CD8-positive, alpha-beta memory T cell (primary cell): Measurements from ENCODE around the gene CCSER2. TPM values are rescaled to one million over a fixed set of nuclear protein-coding genes. Genes with fewer than 3 reads are reported as not detected.

Experiments used
- CTCF ChIA-PET: fragments of 350-600 bp; sonication (Branson Sonifier 250); formaldehyde crosslinking; loops from one replicate; lab custom pipeline; 2021; ENCODE audit warnings: antibody characterized with exemption; lab: Charles Lee
- POLR2A ChIA-PET: fragments of 350-600 bp; sonication (Branson Sonifier 250); formaldehyde crosslinking; loops from one replicate; lab custom pipeline; 2021; ENCODE audit warnings: antibody characterized with exemption; lab: Charles Lee
- DNase-seq, 5 donors: peaks; one replicate each; pipeline versions ENCODE4 v3.0.0 to v3.0.0-alpha.2; 2020 to 2022; ENCODE audit warnings: mixed read lengths in 1 of 5
- H3K27ac ChIP-seq: one replicate; pipeline ENCODE4 v1.7.0; 2013; ENCODE audit warnings: low read depth, mild to moderate bottlenecking, low read length, moderate library complexity
- H3K27me3 ChIP-seq: 2 replicates; pipeline ENCODE4 v1.7.0; 2013; ENCODE audit warnings: low read length, mild to moderate bottlenecking; ENCODE audit not compliant: insufficient read depth, poor library complexity, severe bottlenecking
- H3K36me3 ChIP-seq: 2 replicates; pipeline ENCODE4 v1.7.0; 2013; ENCODE audit warnings: mild to moderate bottlenecking, low read length, moderate library complexity; ENCODE audit not compliant: insufficient read depth
- H3K4me1 ChIP-seq: 2 replicates; pipeline ENCODE4 v1.7.0; 2013; ENCODE audit warnings: mild to moderate bottlenecking, low read length, moderate library complexity; ENCODE audit not compliant: insufficient read depth
- H3K4me3 ChIP-seq: 2 replicates; pipeline ENCODE4 v1.7.0; 2013; ENCODE audit warnings: mild to moderate bottlenecking, low read length
- H3K9me3 ChIP-seq: 2 replicates; pipeline ENCODE4 v1.7.0; 2013; ENCODE audit warnings: mild to moderate bottlenecking, low read length
- H3K27ac Mint-ChIP-seq, 8 donors: one replicate each; pipeline ENCODE4 v1.8.0; 2020 to 2021; ENCODE audit warnings: mixed read lengths in 8 of 8, mild to moderate bottlenecking in 6 of 8, inconsistent platforms in 3 of 8, moderate library complexity in 3 of 8
- H3K27me3 Mint-ChIP-seq, 2 donors: one replicate each; pipeline ENCODE4 v1.8.0; 2020 to 2021; ENCODE audit warnings: mixed read lengths in 2 of 2, mild to moderate bottlenecking in 1 of 2, moderate library complexity in 1 of 2
- H3K36me3 Mint-ChIP-seq, 3 donors: one replicate each; pipeline ENCODE4 v1.8.0; 2020 to 2021; ENCODE audit warnings: mixed read lengths in 3 of 3, inconsistent platforms in 1 of 3, mild to moderate bottlenecking in 1 of 3
- H3K4me1 Mint-ChIP-seq, 3 donors: one replicate each; pipeline ENCODE4 v1.8.0; 2020 to 2021; ENCODE audit warnings: mixed read lengths in 3 of 3, inconsistent platforms in 1 of 3, mild to moderate bottlenecking in 1 of 3
- H3K4me3 Mint-ChIP-seq, 7 donors: one replicate each; pipeline ENCODE4 v1.8.0; 2020 to 2021; ENCODE audit warnings: mixed read lengths in 7 of 7, mild to moderate bottlenecking in 6 of 7, moderate library complexity in 4 of 7, inconsistent platforms in 2 of 7
- H3K9me3 Mint-ChIP-seq, 5 donors: one replicate each; pipeline ENCODE4 v1.8.0; 2020 to 2022; ENCODE audit warnings: mixed read lengths in 5 of 5, mild to moderate bottlenecking in 3 of 5, moderate library complexity in 2 of 5, inconsistent platforms in 1 of 5
- polyA plus RNA-seq: library from polyadenylated mRNA; unstranded; fragments of 300-500 nt; fragmentation: Illumina TruSeq; gene quantifications from one replicate; pipeline ENCODE4 v1.2.3, GENCODE V29; 2021
- total RNA-seq, 2 experiments: library from RNA; stranded (reverse); gene quantifications; one replicate each; pipeline ENCODE4 v1.2.3, GENCODE V29; 2021

The CCSER2 gene
- total and polyA plus RNA-seq, 3 experiments from 2014 or later = 62.6 to 114 (median 74.5) TPM

DNA sequence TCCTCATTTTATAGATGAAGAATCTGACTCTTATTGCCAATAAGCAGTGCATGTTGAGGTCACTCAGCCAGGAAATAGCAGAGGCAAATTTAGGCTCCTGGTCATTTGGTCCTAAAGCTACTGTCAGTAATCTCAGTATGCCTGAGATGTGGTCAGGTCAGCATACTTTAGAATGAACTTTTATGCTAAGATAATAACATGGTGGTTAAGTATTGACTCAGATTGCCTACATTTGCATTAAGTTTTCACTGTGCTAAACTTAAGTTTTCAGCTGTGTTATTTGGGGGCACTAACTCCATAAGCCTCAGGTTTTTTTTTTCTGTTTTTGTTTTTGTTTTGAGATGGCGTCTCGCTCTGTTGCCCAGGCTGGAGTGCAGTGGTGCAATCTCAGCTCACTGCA lies 35.9 kb upstream of the CCSER2 start:
- H3K4me1 Mint-ChIP-seq = peaks cover 0 to 4% (median 0%) of the 10 kb centered on the region in 3 donors
- no peaks in the 10 kb centered on the region for H3K9me3 Mint-ChIP-seq
- H3K4me1 ChIP-seq = no peaks in the 10 kb centered on the region
- no peaks in the 10 kb centered on the region for H3K36me3 Mint-ChIP-seq
- no peak for DNase-seq
- H3K4me3 Mint-ChIP-seq = no peak overlapping the region
- CTCF ChIA-PET = interaction anchor here (1.0 kb wide), 1 partner anchor 25 kb away, joined by 3 read pairs; no protein-coding TSS in a partner anchor
- no peaks in the 10 kb centered on the region for H3K27me3 ChIP-seq
- peaks cover 3 to 4% of the 10 kb centered on the region in 2 donors for H3K27me3 Mint-ChIP-seq
- H3K9me3 ChIP-seq = no peaks in the 10 kb centered on the region
- H3K36me3 ChIP-seq = no peaks in the 10 kb centered on the region
- H3K4me3 ChIP-seq = no peak overlapping the region
- no peak overlapping the region for H3K27ac Mint-ChIP-seq
- POLR2A ChIA-PET = no interaction called here
- no peak overlapping the region for H3K27ac ChIP-seq

DNA sequence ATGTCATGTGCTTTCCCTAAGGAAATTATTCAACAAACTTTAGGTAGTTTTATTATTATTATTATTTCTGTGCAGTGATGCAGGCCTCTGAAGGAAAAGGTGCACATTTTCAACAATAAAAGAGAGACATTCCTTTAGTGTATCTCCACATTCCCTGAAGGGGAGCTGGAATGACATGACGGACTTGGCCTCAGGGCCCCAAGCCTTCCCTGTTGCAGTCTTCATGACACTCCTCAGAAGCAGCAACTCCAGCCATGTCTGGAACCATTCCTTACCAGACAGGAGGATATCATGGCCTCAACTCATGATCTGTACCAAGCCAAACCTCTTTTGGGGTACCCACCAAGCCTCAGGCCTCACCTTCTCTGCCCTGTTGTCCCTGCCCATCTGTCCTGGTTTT lies 35.2 kb upstream of the CCSER2 start:
- no peaks in the 10 kb centered on the region for H3K4me1 ChIP-seq
- DNase-seq = no peak
- Mint-ChIP-seq H3K4me3 (no peak overlapping the region), H3K4me1 (peaks cover 0 to 4% (median 0%) of the 10 kb centered on the region in 3 donors), H3K27ac (no peak overlapping the region), H3K36me3 (no peaks in the 10 kb centered on the region), H3K9me3 (no peaks in the 10 kb centered on the region), H3K27me3 (peaks cover 1 to 4% of the 10 kb centered on the region in 2 donors)
- H3K27me3 ChIP-seq = no peaks in the 10 kb centered on the region
- CTCF ChIA-PET = no interaction called here
- no peak overlapping the region for H3K27ac ChIP-seq
- no peaks in the 10 kb centered on the region for H3K36me3 ChIP-seq
- no peak overlapping the region for H3K4me3 ChIP-seq
- POLR2A ChIA-PET = no interaction called here
- no peaks in the 10 kb centered on the region for H3K9me3 ChIP-seq

DNA sequence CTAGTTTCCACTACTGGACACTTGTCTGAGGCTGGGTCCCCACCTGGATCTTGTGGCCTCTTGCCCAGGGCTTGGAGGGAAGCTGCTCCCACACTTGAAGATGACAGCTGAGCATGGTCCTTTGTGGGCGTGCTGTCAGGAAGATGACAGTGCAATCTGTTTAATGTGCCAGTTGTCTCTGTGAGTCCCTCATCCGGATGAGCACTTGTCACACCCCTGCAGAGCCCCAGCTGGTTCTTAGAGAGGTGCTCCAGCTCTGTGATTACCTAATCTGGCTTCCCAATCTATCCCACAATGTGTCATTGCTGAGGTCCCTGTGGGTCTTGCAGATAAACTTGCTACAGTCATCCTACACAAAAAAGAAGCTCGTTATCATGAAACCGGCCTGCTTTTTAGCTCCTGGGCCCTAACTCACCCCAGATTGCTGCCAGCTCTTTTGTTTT lies 34.8 kb upstream of the CCSER2 start:
- Mint-ChIP-seq H3K4me1 (peaks cover 0 to 4% (median 0%) of the 10 kb centered on the region in 3 donors), H3K4me3 (no peak overlapping the region), H3K27ac (peak overlapping the region in 1 of 8 donors; percentile 17), H3K9me3 (no peaks in the 10 kb centered on the region), H3K27me3 (peaks cover 5 to 7% of the 10 kb centered on the region in 2 donors), H3K36me3 (no peaks in the 10 kb centered on the region)
- ChIA-PET POLR2A (no interaction called here), CTCF (no interaction called here)
- Histone ChIP-seq H3K27me3 (no peaks in the 10 kb centered on the region), H3K4me3 (no peak overlapping the region), H3K36me3 (no peaks in the 10 kb centered on the region), H3K9me3 (no peaks in the 10 kb centered on the region), H3K27ac (no peak overlapping the region), H3K4me1 (no peaks in the 10 kb centered on the region)
- DNase-seq = no peak

DNA sequence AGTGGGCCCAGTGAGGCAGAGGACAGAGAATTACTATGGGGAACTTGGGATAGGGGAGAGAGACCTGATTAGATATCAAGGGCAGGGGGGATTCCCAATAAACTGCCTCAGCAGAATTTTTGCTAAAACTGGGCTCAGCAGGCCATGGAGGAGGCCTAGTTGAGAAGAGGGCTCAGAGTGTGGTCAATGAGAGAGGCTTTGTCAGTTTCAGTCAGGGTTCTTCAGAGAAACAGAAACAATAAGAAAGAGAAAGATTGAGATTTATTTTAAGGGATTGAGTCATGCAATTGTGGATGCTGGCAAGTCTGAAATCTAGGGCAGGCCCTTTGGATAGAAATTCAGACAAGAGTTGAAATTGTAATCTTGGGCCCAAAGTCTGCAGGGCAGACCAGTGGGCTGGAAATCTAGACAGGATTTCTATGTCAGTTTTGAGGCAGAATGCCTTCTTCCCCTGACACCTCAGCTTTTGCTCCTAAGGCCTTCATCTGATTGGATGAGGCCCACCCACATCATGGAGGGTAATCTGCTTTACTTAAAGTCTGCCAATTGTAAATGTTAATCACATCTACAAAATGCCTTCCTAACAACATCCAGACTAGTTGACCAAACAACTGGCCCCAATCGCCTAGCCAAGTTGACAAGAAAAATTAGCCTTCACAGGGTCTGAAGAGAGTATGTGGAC lies 33.5 kb upstream of the CCSER2 start:
- Histone ChIP-seq H3K27me3 (no peaks in the 10 kb centered on the region), H3K27ac (no peak overlapping the region), H3K4me3 (no peak overlapping the region), H3K9me3 (no peaks in the 10 kb centered on the region), H3K36me3 (no peaks in the 10 kb centered on the region), H3K4me1 (no peaks in the 10 kb centered on the region)
- ChIA-PET CTCF (no interaction called here), POLR2A (no interaction called here)
- Mint-ChIP-seq H3K4me1 (peaks cover 0 to 4% (median 0%) of the 10 kb centered on the region in 3 donors), H3K4me3 (no peak overlapping the region), H3K9me3 (no peaks in the 10 kb centered on the region), H3K27me3 (peaks cover 5 to 7% of the 10 kb centered on the region in 2 donors), H3K36me3 (no peaks in the 10 kb centered on the region), H3K27ac (peak overlapping the region in 1 of 8 donors; percentile 35)
- no peak for DNase-seq

DNA sequence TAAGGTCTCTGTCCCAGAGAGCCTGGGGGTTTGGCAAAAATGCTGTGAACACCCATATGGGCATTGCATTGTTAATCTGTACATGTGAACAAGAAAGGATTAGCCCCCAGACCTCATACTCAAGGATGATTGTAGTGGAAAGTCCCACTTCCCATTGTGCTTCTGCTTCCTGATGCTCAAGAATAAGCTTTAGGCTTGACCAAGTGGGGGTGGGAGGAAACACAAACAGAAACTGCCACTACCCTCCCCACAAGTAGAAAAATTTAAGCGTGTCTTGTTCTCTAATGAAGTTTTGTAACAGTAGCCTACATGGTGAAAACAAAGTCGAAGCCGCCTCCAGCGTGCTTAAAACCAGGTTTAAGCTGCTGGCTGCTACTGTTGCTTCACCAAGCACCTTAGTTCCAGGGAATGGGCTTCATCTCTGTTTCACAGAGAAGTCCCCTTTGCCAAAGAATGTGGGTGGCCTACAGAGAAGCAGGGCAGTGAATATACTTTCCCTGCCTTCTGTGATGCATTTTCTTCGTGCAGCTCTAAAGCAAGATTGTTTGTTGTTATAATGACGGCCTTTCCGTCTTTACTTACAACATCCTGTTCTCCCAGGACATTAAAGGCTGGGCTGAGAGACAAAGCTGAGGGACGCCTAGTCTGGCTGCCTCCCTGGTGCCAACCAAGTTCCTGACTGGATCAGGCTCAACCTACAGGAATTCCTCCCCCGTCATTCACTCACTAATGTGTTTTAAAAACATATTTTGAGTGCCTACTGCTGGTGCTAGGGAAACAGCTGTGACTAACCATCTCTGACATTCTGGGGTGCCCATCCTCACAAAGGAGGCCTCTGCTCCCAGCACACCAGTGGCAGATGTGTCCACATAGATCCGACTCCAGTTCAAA lies 32.1 kb upstream of the CCSER2 start:
- POLR2A ChIA-PET = no interaction called here
- CTCF ChIA-PET = no interaction called here
- Mint-ChIP-seq H3K9me3 (no peaks in the 10 kb centered on the region), H3K36me3 (no peaks in the 10 kb centered on the region), H3K4me1 (peaks cover 0 to 4% (median 0%) of the 10 kb centered on the region in 3 donors), H3K4me3 (no peak overlapping the region), H3K27ac (peak overlapping the region in 1 of 8 donors; percentile 60), H3K27me3 (peaks cover 7 to 9% of the 10 kb centered on the region in 2 donors)
- DNase-seq = no peak
- Histone ChIP-seq H3K4me1 (no peaks in the 10 kb centered on the region), H3K4me3 (no peak overlapping the region), H3K9me3 (no peaks in the 10 kb centered on the region), H3K27ac (no peak overlapping the region), H3K36me3 (no peaks in the 10 kb centered on the region), H3K27me3 (no peaks in the 10 kb centered on the region)

DNA sequence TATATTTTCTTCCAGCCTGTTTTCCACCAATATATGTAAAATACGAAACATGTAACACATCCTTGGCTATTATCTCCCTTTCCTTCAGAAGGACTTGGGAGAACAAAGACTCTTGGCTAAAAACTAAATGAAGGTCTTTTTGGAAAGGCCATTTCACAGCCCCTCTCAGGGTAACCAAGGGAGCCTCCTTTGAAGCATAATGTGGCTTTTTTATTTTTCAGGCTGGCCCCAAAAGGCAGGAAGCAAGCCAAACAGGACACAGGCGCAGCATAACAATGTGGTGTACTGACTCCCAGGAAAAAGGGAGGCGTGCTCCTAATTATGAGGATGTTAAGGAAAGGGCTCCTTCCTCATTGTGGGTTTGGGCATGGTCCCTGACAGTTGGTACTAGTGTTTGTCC lies 30.3 kb upstream of the CCSER2 start:
- DNase-seq = no peak
- Histone ChIP-seq H3K4me1 (no peaks in the 10 kb centered on the region), H3K27ac (no peak overlapping the region), H3K9me3 (no peaks in the 10 kb centered on the region), H3K36me3 (no peaks in the 10 kb centered on the region), H3K4me3 (no peak overlapping the region), H3K27me3 (no peaks in the 10 kb centered on the region)
- Mint-ChIP-seq H3K9me3 (no peaks in the 10 kb centered on the region), H3K27ac (no peak overlapping the region), H3K4me3 (no peak overlapping the region), H3K4me1 (peaks cover 0 to 4% (median 0%) of the 10 kb centered on the region in 3 donors), H3K36me3 (no peaks in the 10 kb centered on the region), H3K27me3 (peaks cover 7 to 9% of the 10 kb centered on the region in 2 donors)
- ChIA-PET CTCF (no interaction called here), POLR2A (no interaction called here)

DNA sequence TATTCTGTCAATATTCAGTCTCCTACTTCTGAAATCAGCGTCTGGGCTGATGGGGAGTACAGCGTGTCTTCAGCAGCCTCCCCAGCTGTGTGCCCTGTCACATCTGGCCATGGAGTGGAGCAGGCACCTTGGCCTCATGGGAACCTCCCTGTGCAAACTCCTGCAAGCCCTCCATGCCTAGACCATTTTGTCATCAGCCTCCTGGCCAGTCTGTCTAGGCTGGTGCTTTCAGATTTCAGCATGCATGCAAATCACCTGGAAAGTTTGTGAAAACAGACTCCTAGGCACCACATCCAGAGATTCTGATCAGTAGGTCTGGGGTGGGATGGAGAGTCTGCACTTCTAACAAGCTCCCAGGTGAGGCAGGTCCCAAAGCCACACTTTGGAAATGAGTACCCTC lies 26.2 kb upstream of the CCSER2 start:
- no peaks in the 10 kb centered on the region for H3K9me3 Mint-ChIP-seq

More for the DNA sequence above, 26.2 kb upstream of the CCSER2 start:
- H3K4me1 Mint-ChIP-seq = no peaks in the 10 kb centered on the region
- no peak overlapping the region for H3K4me3 Mint-ChIP-seq
- H3K27me3 ChIP-seq = no peaks in the 10 kb centered on the region
- DNase-seq = no peak
- ChIA-PET CTCF (interaction anchor here (1.1 kb wide), 1 partner anchor 32 kb away, joined by 3 read pairs; no protein-coding TSS in a partner anchor), POLR2A (no interaction called here)
- H3K36me3 Mint-ChIP-seq = no peaks in the 10 kb centered on the region
- peak overlapping the region in 1 of 8 donors; percentile 54 for H3K27ac Mint-ChIP-seq
- H3K9me3 ChIP-seq = no peaks in the 10 kb centered on the region
- no peaks in the 10 kb centered on the region for H3K36me3 ChIP-seq
- H3K27me3 Mint-ChIP-seq = peaks cover 8 to 12% of the 10 kb centered on the region in 2 donors
- no peak overlapping the region for H3K4me3 ChIP-seq
- H3K27ac ChIP-seq = no peak overlapping the region
- no peaks in the 10 kb centered on the region for H3K4me1 ChIP-seq
